IMR-90 (cell line): Measurements from ENCODE around the gene LRRC14B. TPM values are rescaled to one million over a fixed set of nuclear protein-coding genes. Genes with fewer than 3 reads are reported as not detected.

ENCODE experiments used
- ATAC-seq: fragments of 200-7000 bp; cut with Tn5 transposase; 2 replicates; pipeline ENCODE4 v1.9.1; 2020; ENCODE audit warnings: low read depth, mild to moderate bottlenecking, moderate library complexity
- BruUV-seq: library from RNA; stranded (reverse); fragments of 400-500 nt; replicated peaks from 2 replicates; lab custom pipeline; 2021; lab: Mats Ljungman, UMichigan
- CTCF ChIA-PET: fragments of 300-600 bp; formaldehyde crosslinking; extraction: SDS; loops from one replicate; lab custom pipeline; 2021; ENCODE audit warnings: antibody characterized with exemption; lab: Yijun Ruan, JAX
- POLR2A ChIA-PET: fragments of 300-600 bp; sonication (Branson Sonifier 250); formaldehyde crosslinking; loops from one replicate; lab custom pipeline; 2022; ENCODE audit warnings: antibody characterized with exemption; ENCODE audit not compliant: unreplicated experiment; lab: Charles Lee
- DNase-seq: peaks from one replicate; pipeline ENCODE4 v3.0.0; 2013
- H2AFZ ChIP-seq: replicated peaks from 2 replicates; pipeline ENCODE3; 2013; ENCODE audit warnings: low read length, mild to moderate bottlenecking; ENCODE audit not compliant: poor library complexity
- H2AK5ac ChIP-seq: 2 replicates; pipeline ENCODE4 v1.6.1; 2013; ENCODE audit warnings: low read depth, low read length, inconsistent platforms
- H2AK9ac ChIP-seq: replicated peaks from 2 replicates; pipeline ENCODE3; 2013; ENCODE audit warnings: mild to moderate bottlenecking, low read depth, low read length, moderate library complexity; ENCODE audit not compliant: poor library complexity
- H2BK120ac ChIP-seq: 2 replicates; pipeline ENCODE4 v1.6.1; 2013; ENCODE audit warnings: low read depth, low read length, inconsistent platforms
- H2BK15ac ChIP-seq: 3 replicates; pipeline ENCODE4 v1.6.1; 2013; ENCODE audit warnings: low read depth, low read length, inconsistent platforms
- H2BK20ac ChIP-seq: 2 replicates; pipeline ENCODE4 v1.6.1; 2013; ENCODE audit warnings: low read depth, mild to moderate bottlenecking, inconsistent platforms, low read length, moderate library complexity
- H2BK5ac ChIP-seq: 2 replicates; pipeline ENCODE4 v1.6.1; 2013; ENCODE audit warnings: mild to moderate bottlenecking, low read depth, low read length, inconsistent platforms; ENCODE audit not compliant: poor library complexity, severe bottlenecking
- H3K14ac ChIP-seq: replicated peaks from 2 replicates; pipeline ENCODE4 v1.6.1; 2013; ENCODE audit warnings: low read depth, low read length, inconsistent platforms
- H3K18ac ChIP-seq: 2 replicates; pipeline ENCODE4 v1.6.1; 2013; ENCODE audit warnings: low read depth, low read length, control low read depth
- H3K23ac ChIP-seq: 2 replicates; pipeline ENCODE4 v1.6.1; 2013; ENCODE audit warnings: low read depth, low read length, inconsistent platforms
- H3K27ac ChIP-seq: 2 replicates; pipeline ENCODE4 v1.5.1; 2013; ENCODE audit warnings: mild to moderate bottlenecking, control low read depth, low read length; ENCODE audit not compliant: insufficient read depth
- H3K27me3 ChIP-seq: 2 replicates; pipeline ENCODE4 v1.6.1; 2013; ENCODE audit warnings: low read length; ENCODE audit not compliant: control insufficient read depth, insufficient read depth
- H3K36me3 ChIP-seq: 2 replicates; pipeline ENCODE4 v1.6.1; 2013; ENCODE audit warnings: low read length, mixed read lengths; ENCODE audit not compliant: control insufficient read depth, insufficient read depth
- H3K4ac ChIP-seq: 2 replicates; pipeline ENCODE4 v1.6.1; 2013; ENCODE audit warnings: low read depth, low read length, inconsistent platforms
- H3K4me1 ChIP-seq: 2 replicates; pipeline ENCODE4 v1.6.1; 2013; ENCODE audit warnings: low read length, mixed read lengths; ENCODE audit not compliant: control insufficient read depth, insufficient read depth
- H3K4me2 ChIP-seq: 2 replicates; pipeline ENCODE4 v1.6.1; 2013; ENCODE audit warnings: low read depth, mild to moderate bottlenecking, control low read depth, low read length, moderate library complexity
- H3K4me3 ChIP-seq: 2 replicates; pipeline ENCODE4 v1.5.1; 2013; ENCODE audit warnings: low read depth, mild to moderate bottlenecking, control low read depth, low read length, moderate library complexity; ENCODE audit not compliant: insufficient read depth
- H3K56ac ChIP-seq: 2 replicates; pipeline ENCODE4 v1.6.1; 2013; ENCODE audit warnings: low read length, inconsistent platforms; ENCODE audit not compliant: insufficient read depth; ENCODE audit errors: extremely low read depth
- H3K79me1 ChIP-seq, 2 experiments: 2 replicates each; pipeline ENCODE4 v1.6.1; 2013; ENCODE audit warnings: low read length in 2 of 2, inconsistent platforms in 1 of 2, low read depth in 1 of 2
- H3K9ac ChIP-seq: 2 replicates; pipeline ENCODE4 v1.6.1; 2013; ENCODE audit warnings: low read depth, low read length, control low read depth
- H3K9me1 ChIP-seq: 2 replicates; pipeline ENCODE4 v1.6.1; 2013; ENCODE audit warnings: low read length, inconsistent platforms; ENCODE audit not compliant: insufficient read depth
- H3K9me3 ChIP-seq: 2 replicates; pipeline ENCODE4 v1.6.1; 2013; ENCODE audit warnings: low read length; ENCODE audit not compliant: control insufficient read depth, insufficient read depth
- H4K20me1 ChIP-seq: 2 replicates; pipeline ENCODE4 v1.6.1; 2013; ENCODE audit warnings: low read length, inconsistent platforms; ENCODE audit not compliant: insufficient read depth
- H4K5ac ChIP-seq: 2 replicates; pipeline ENCODE4 v1.6.1; 2013; ENCODE audit warnings: mild to moderate bottlenecking, low read depth, low read length, control low read depth
- H4K8ac ChIP-seq, 2 experiments: 2 replicates each; pipeline ENCODE4 v1.6.1; 2013; ENCODE audit warnings: low read depth in 2 of 2, low read length in 2 of 2, control low read depth in 1 of 2, inconsistent platforms in 1 of 2
- H4K91ac ChIP-seq: 2 replicates; pipeline ENCODE4 v1.6.1; 2013; ENCODE audit warnings: low read depth, low read length, inconsistent platforms; ENCODE audit not compliant: insufficient read depth
- CHD1 ChIP-seq: IDR thresholded peaks from 2 replicates; pipeline ENCODE4 v1.6.1; 2012; ENCODE audit warnings: low read depth, low read length, improper control_type of control experiment
- RCOR1 ChIP-seq: IDR thresholded peaks from 2 replicates; pipeline ENCODE4 v1.6.1; 2012; ENCODE audit warnings: mild to moderate bottlenecking, low read length, improper control_type of control experiment; ENCODE audit not compliant: insufficient replicate concordance
- WGBS, 2 experiments: methylation state at CpG; one replicate each; pipeline versions ENCODE4 v1.1.5 to v1.1.7; 2013; ENCODE audit warnings: missing lambda C conversion rate in 2 of 2; ENCODE audit not compliant: insufficient read length in 1 of 2; ENCODE audit errors: extremely low coverage in 2 of 2; 5-methylcytosine and 5-hydroxymethylcytosine counted together
- dilution Hi-C: fragments of 300-500 bp; cut with HindIII; formaldehyde crosslinking; loops from one replicate; pipeline ENCODE4 v1.14.3; 2018; ENCODE audit warnings: low sequenced_read_pairs; ENCODE audit not compliant: unreplicated experiment
- in situ Hi-C: fragments of 300-500 bp; cut with MboI; formaldehyde crosslinking; loops from 3 replicates; pipeline ENCODE4 v1.14.3; 2019; ENCODE audit warnings: low sequenced_read_pairs, inconsistent platforms, mixed read lengths
- intact Hi-C: fragments of 100-400 bp; cut with micrococcal nuclease; formaldehyde crosslinking; loops from 2 replicates; pipeline ENCODE4 v1.10.0; 2022
- polyA plus RNA-seq, 3 experiments: library from polyadenylated mRNA; depleted of rRNA; stranded (reverse); fragments of >200 nt; gene quantifications; 2 replicates each; pipeline ENCODE4 v1.2.3, GENCODE V29; 2012; ENCODE audit warnings: low replicate concordance in 1 of 3
- total RNA-seq: library from RNA; depleted of rRNA; stranded (reverse); fragments of >200 nt; gene quantifications from 2 replicates; pipeline ENCODE4 v1.2.3, GENCODE V29; 2012

LRRC14B gene
- total and polyA plus RNA-seq, 2 of the 4 experiments (the other 2 are of a cell fraction): not detected

DNA sequence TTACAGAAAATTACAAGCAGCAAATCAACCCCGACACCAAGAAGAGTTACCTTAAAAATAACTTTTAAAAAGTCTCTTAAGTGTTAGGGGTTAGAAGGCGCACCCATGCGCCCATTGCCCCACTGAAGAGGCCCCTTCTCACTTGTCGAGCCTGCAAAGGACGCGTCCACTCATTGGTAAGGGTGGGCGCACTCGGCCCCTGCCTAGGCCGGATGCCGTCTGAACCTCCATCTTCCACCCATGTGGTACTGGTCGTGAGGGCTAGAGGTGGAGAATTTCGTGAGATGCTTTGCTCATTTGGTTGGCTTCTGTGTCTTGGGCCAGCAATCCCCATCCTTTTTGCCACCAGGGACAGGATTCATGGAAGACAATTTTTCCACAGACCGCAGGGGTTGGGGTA is 27.5 kb upstream of the LRRC14B start:
- no TSS peak for BruUV-seq
- ATAC-seq (no peak), DNase-seq (no peak)
- H3K23ac ChIP-seq: no peak overlapping the region
- peaks cover 23% of the 10 kb centered on the region for H3K4me1 ChIP-seq
- ChIA-PET POLR2A (no interaction called here), CTCF (no interaction called here)
- no peak overlapping the region for H4K91ac ChIP-seq
- H2AK5ac ChIP-seq: no peak overlapping the region
- H4K8ac ChIP-seq: no peak overlapping the region
- no peak overlapping the region for H2AFZ ChIP-seq
- no peak overlapping the region for H3K27ac ChIP-seq
- H4K5ac ChIP-seq: no peak overlapping the region
- no peak overlapping the region for H2BK15ac ChIP-seq
- H2BK120ac ChIP-seq: no peak overlapping the region
- no peak overlapping the region for H3K4me3 ChIP-seq
- no peaks in the 10 kb centered on the region for H4K20me1 ChIP-seq
- no peak overlapping the region for H3K14ac ChIP-seq
- no peak overlapping the region for H3K56ac ChIP-seq
- dilution Hi-C loops: no loop called here
- H3K4ac ChIP-seq: no peak overlapping the region; the same call in 1 of the 2 replicates
- H3K79me1 ChIP-seq: no peaks in the 10 kb centered on the region
- no peak overlapping the region for H3K9ac ChIP-seq
- H3K18ac ChIP-seq: no peak overlapping the region
- intact Hi-C loops: no loop called here
- no peaks in the 10 kb centered on the region for H3K36me3 ChIP-seq
- H3K9me1 ChIP-seq: peaks cover 23% of the 10 kb centered on the region; the same call in 1 of the 2 replicates
- TF ChIP-seq RCOR1: no peak
- no peak for TF ChIP-seq CHD1
- H3K4me2 ChIP-seq: no peak overlapping the region
- no peaks in the 10 kb centered on the region for H3K9me3 ChIP-seq
- WGBS, 2 experiments: no CpG with 5 or more reads among the region's 13 CpGs
- no peak overlapping the region for H2BK5ac ChIP-seq
- H2AK9ac ChIP-seq: no peak overlapping the region
- in situ Hi-C loops: no loop called here
- H2BK20ac ChIP-seq: no peak overlapping the region
- H3K27me3 ChIP-seq: no peaks in the 10 kb centered on the region
